HG03159 (cell line): Measurements from ENCODE around the gene NGF.
"Not testable (repeated sequence)": the region's sequence is repeated elsewhere in the genome, so short reads cannot be mapped to it uniquely, and the experiment has no call there.

Experiments used
- ATAC-seq: cut with Tn5 transposase; IDR thresholded peaks from one replicate; pipeline ENCODE4 v1.9.1; 2021; ENCODE audit warnings: mild to moderate bottlenecking, moderate library complexity; ENCODE audit not compliant: unreplicated experiment

The NGF gene

DNA sequence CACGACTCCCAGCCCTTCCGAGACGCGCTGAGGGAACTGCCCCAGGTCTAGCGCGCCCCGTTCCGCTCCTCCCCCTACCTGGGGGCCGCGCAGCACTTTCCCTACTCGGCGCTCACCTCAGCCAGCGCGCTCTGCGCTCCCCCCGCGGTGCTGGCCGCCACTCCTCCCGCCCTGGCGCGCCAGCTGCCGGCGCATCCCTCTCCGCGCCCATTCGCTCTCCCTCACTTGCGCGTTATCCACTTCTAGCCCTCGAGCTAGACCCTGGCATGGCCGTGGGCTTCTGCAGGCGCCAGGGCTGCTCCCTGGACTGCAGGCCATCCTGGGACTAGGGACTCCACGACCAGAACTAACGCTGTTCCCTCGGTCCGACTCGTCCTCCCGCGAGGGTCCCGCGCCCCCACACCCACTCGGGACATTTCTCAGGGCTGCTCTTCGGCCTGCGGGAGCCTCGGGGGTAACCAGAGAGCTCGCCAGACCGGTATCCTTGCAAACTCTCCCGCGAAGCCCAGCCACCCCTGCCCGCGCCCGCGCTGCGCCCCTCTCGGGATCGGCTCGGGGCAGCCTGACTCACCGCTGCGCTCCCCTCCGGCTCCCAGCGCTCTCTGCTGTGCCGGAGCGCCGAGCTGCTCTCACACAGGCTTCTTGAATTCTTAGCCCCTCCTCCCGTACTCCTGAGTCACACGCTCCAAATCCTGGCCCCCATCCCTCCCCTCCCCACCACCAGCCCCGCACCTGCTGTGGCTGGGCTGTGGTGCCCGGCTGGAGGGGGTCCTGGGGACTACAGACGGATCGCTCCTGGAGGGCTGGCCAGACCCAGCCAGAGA lies at the start of gene NGF:
Gene NGF, minus strand, starts transcription at position 617 of the 824 bp plus-strand sequence. CDS start 51,454 bp downstream, outside the sequence.
- no peak for ATAC-seq

DNA sequence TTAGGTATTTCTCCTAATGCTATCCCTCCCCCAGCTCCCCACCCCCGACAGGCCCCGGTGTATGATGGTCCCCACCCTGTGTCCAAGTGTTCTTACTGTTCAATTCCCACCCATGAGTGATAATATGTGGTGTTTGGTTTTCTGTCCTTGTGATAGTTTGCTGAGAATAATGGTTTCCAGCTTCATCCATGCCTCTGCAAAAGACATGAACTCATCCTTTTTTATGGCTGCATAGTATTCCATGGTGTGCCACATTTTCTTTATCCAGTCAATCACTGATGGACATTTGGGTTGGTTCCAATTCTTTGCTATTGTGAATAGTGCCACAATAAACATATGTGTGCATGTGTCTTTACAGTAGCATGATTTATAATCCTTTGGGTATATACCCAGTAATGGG lies 45.4 kb upstream of the NGF start:
- not testable (repeated sequence) for ATAC-seq

DNA sequence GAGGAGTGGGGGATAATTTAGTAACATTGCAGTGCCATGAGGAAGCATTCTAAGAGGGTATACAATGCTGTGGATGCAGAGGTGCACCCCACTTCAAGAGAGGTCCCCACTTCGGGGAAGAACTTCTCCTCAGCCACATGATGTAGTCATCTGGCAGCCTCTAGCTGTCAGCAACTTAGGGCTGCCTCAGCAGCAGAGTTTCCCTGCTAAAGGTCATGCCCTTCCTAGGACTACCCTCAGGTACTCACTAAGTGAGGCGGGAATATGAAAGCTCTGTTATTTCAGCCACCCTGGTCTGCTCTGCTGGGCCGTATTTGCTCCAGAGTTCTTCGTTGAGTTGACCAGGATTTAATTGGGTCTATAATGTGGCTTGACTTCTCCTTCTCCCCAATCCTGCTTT lies 41.9 kb upstream of the NGF start:
- ATAC-seq, result no peak

DNA sequence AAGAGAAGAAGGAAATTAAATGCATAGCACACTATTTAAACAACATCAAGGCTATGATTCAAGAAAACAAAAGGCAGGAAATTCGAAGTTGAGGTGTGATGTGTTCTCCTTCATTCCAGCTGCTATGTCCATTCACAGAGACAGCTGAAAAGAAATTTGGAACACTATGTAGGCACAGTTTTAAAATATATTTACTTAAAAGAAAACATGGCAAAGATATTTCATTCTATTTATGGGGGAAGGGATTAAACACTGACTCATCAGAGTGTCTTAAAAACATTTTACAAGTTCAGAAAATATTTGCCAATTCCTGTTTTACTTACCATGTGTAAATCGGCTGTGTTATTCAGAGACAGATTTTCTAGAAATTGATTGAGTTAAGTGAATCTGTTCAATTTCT lies 39.4 kb upstream of the NGF start:
- no peak for ATAC-seq

DNA sequence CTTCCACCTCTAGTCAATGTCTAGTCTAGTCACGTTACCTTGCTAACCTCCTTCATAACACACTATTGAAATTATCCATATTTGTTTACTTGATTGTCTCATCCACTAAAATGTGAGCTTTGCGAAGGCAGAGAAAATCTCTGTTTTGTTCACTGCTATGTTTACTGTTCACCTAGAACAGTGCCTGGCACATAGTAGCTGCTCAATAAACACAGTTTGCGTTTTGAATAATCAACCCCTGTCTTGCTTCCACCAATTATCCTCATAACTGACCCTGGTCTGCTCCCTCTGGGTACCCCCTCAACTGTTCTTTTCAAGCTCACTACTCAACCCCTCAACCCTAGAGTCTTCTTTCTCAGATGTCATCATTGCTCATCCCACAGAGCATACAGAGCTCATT lies 36.5 kb upstream of the NGF start:
- no peak for ATAC-seq

DNA sequence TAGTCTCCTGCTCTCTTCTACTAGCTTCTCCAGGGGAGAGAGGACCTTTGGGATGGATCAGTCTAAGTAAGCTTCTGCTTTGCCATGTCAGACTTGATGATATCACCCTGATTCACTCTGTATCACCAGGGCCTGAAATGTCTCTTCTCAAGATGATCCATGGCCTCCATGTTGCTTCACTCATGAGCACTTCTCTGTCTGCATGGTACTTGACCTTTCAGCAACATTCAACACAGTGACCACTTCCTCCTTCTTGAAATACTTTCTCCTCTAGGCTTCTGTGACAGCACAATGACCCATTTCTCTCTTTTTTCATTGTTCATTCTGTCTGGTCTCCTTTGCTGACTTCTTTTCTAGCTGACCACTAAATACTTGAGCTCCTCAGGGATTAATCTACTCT lies 35.3 kb upstream of the NGF start:
- no peak for ATAC-seq

DNA sequence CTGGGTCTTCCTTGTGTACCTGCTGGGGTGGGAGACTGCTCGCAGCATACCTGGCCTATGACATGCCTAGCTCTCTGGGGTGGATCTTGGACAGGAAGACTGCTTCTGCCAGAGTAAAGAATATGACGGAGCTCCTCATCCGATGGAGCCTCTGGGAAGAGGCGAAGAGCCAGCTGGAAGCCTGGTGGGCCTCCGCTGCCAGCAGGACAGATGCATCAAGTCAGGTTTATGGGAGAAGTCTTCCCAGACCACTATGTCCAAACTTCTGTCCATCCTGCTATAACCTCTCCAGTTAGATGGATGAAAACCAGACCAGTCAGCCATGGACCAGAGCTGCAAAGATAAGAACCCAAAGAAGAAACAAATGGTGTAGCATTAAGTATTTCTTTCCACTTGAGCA lies 27.7 kb upstream of the NGF start:
- ATAC-seq, result no peak

DNA sequence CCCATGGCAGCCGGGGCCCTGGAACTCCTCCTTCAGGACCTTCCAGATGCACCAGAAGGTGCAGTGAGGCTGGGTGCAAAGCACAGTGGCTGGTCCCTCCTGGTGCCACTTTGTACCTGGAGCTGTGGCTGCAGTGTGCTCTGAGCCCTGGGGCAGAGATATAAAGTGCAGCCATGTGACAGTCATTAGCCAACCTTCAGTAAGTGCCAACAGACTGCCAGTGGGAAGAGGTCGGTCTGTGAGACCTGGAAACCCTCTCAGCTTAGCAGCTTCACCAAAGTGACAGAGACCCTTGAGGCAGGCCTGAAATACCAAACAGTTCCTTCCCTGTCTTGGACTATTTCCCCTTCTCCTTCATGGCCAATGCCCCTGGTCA lies 26.7 kb upstream of the NGF start:
- no peak for ATAC-seq

DNA sequence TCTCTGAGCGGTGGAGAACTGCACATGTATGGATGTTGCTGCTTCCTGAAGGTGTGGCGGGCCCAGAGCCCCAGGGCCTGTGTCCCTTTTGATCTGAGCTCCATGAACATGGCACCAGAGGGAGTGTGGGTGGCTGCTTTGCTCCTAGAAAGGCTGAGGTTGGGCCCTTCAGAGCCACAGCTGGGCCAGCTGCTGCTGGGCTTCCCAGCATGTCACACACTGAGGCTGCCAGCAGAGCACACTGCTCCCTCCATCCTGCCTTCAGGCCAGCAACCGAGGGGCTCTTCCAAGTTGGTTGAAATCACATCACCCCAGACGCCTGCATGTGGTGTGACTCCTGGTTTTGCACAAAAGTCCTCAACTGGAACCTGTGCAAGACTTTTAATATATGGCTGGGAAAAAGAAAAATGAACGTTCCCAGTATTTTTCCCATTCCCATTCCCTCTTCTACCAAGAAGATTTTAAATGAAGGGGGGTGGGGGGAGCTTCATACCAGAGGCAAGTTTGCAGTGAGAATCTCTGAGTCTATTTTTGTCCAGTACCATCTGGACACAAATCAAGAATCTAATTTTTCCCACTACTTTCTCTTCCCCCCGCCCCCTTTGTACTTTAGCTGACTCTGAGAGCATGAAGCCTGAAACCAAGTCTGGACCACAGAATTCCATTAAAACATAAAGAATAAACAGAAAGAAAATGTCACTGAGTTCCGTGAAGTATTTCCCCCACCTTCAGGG lies 26.2 kb upstream of the NGF start:
- no peak for ATAC-seq

DNA sequence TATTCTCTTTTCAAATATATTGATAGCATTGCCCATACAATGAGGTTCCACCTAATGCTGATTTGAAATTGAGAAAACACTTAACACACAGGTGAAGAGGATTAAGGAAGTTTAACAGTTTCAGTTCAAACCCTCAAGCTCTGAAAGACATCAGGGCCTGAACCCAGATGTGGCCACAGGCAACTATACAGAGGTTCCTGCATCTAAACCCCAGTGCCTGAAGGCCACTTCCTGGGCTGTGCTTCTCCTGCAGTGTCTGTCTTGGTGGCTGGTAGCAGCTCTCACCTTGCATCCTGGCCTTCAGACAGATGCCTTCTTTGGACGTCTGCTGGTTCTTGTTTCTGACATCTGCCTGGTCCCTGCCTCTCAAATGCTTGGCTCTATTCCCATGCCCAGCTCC lies 25.1 kb upstream of the NGF start:
- no peak for ATAC-seq

DNA sequence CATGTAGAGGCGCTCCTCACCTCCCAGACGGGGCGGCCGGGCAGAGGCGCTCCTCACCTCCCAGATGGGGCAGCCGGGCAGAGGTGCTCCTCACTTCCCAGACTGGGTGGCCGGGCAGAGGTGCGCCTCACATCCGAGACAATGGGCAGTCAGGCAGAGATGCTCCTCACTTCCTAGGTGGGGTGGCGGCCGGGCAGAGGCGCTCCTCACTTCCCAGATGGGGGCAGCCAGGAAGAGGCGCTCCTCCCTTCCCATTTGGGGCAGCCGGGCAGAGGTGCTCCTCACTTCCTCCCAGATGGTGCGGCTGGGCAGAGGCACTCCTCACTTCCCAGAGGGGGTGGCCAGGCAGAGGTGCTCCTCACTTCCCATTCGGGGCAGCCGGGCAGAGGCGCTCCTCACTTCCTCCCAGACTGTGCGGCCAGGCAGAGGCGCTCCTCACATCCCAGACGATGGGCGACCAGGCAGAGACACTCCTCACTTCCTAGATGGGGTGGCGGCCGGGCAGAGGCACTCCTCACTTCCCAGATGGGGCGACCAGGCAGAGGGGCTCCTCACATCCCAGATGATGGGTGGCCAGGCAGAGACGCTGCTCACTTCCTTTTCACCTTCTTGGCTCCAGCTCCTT lies 22.6 kb upstream of the NGF start:
- not testable (repeated sequence) for ATAC-seq

DNA sequence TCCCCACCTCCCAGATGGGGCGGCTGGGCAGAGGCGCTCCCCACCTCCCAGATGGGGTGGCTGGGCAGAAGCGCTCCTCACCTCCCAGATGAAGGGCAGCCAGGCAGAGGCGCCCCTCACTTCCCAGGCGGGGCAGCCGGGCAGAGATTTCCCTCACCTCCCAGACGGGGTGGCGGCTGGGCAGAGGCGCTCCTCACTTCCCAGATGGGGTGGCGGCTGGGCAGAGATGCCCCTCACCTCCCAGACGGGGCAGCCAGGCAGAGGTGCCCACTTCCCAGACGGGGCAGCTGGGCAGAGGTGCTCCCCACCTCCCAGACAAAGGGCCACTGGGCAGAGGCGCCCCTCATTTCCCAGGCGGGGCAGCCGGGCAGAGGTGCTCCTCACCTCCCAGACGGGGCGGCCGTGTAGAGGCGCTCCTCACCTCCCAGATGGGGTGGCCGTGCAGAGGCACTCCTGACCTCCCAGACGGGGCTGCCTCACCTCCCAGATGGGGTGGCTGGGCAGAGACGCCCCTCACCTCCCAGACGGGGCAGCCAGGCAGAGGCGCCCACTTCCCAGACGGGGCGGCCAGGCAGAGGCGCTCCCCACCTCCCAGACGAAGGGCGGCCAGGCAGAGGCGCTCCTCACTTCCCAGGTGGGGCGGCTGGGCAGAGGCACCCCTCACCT lies 21.9 kb upstream of the NGF start:
- not testable (repeated sequence) for ATAC-seq

DNA sequence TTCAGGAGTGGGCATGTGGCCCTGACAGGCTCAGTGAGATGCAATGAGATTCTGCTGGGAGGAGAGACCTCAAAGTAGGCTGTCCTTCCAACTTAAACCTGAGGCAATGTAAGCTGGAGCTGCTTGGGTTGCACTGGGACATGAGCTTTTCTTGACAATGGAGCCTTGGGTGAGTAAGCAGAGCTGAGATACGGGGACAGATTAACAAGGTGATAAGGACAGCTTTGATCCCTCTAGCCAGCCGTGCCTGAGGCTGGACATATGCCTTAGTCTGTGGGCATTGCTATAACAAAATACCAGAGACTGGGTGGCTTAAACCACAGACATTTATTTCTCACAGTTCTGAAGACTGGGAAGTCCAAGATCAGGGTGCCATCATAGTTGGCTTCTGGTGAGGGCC lies 18.3 kb upstream of the NGF start:
- no peak for ATAC-seq

DNA sequence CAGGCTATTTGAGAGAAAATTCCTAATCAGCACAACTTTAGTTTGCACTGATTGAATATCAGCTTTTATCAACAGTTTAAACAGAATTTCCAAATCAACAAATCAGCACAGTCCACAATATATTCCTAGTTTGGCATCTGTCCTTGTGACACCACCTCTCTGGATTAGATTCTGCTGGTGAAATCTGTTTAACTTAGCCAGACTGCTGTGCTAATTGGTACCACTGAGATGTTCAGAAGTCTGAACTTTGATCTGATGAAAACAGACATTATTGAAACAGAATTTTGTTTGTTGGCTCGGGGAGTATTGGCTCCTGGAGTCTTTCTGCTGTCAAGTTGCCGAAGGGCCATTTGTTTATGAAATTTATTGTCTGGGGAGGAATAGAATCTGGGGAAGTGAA lies 17.0 kb upstream of the NGF start:
- no peak for ATAC-seq

DNA sequence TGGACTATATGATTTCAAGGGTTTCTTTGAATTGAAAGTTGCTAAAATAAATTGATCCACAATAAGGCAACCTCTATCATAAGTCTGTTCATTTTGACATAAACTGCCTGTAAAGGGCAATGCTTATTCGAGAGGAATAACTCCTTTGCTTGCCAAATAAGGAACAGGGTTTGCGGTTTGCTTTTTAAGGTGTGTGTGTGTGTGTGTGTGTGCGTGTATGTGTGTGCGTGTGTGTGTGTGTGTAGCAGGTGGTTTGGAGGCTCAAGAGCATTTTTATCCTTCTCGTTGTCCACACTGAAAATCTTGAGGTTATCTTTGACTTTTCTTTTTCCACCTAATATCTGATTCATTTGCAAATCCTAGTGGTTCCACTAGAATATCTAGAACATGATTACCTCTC lies 13.1 kb upstream of the NGF start:
- no peak for ATAC-seq

DNA sequence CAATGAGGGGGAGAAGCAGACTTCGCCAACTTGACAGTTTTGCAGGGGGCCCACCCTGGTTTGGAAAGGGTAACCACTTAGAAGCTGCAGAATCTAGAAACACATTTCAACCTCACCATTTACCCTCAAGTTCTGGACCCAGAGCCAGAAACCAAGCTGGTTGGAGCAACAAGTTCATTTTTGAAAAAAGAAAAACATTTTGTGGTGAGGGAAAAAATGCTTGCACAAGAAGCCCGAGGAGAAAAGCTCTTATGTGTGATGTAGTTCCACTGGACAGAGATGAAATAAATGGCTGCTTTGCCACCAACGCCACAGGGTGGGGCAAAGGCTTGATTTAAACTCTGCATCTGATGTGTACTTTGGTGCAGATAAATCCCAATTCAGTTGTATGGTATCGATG lies 10.6 kb upstream of the NGF start:
- ATAC-seq, result no peak

DNA sequence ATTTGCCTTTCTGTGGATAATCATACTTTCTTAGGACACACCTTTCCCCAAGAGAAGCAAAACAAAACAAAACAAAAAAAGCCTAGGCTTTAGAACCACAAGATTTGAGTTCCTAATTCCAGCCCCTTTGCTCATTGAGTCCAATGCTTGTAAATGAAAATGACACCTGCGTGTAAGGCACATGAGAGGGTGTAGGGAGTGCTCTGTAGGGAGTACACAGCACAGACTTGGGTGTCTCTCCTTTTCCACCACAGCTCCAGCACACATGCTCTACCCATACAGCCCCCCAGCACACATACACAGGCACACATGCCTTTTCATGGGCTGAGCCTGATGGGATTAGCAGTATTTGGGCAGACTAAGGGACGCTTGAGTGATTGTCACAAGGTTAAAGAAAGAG lies 9.2 kb upstream of the NGF start:
- no peak for ATAC-seq

DNA sequence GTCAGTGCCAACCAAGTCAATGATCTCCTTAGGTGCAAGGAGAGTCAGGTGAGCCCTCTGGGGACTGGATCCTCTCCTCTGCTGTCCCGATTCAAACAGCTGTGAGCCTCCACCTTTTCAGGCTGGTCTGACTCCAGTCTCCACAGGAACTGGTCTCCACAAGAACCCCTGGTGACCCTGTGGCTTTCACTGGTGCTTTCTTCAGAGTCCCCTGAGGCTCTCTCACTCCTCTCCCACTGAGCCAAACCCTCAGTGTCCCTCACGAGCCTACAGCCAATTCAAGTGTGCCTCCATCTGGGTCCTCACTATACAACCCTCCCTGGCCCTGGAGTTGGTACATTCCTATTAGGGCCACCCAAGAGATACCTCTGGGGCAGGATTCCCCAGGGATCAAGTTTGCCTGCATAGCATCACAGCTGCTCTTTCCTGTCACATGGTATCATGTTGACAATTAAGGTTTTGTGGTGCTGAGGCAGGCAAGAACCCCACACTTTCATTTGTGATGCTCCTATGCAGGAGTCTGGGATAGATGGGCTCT lies 5.2 kb upstream of the NGF start:
- ATAC-seq, result no peak

DNA sequence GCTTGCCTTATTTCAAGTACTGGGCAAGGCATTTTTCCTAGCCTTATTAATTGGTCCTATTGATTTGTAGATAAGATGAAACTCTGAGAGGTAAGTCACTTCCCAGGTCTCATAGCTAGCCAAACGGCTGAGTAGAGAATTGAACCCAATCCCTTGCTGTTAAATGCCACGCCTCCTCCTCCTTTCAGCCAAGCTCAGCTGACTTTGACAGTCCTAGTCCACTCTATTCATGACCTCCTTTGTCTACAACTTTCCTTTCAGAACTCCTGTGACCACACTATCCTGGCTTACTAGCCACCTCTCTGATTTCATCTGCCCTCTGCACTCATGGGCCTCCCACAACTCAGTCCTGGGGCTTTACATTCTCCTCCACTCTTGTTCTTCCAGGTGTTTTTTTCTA lies 3.9 kb upstream of the NGF start:
- no peak for ATAC-seq

DNA sequence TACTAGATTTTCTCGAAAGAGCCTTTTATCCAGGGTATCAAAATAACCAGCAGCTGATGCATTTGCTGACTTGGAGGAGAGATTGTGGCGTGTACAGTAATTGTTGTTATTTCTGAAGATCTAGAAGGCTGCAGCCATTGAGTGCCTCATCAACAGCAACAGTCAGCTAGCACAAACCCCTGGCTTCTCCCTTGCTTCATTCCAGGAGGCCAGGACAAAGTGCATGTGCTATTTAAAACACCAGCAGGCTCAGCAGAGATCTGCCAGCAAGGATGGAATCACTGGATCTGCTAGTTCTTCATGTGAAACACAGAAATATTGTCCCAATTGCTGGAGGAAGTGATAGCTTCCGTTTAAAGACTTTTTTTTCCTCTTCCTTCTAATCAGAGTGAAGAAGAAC lies 2.8 kb upstream of the NGF start:
- no peak for ATAC-seq

DNA sequence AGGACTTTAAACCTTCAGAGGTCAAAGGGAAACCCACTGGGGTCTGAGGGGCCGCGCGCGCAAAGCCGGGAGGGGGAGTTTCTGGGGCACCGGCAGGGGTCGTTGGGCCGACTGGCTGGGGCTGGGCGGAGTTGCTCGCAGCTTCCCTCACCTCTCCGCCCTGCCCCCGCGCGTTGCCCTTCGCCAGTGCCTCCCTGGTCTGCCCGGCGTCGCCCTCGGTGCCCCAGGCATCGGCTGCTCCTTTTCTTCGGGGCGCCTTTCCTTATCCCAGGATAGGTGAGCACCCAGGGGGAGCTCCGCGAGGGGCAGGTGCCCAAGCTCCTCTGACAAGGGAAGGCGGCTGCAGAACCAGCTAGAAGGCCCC lies 390 bp upstream of the NGF start:
- ATAC-seq, result no peak
